LNCAP (cell line): Measurements from ENCODE around the gene WDFY3.

Source experiments
- TF ChIP-seq, protein P1 (sequence below): fragments of 450-650 bp; IDR thresholded peaks from 2 replicates; pipeline ENCODE4 v1.5.1; 2017; ENCODE audit warnings: mild to moderate bottlenecking

The WDFY3 gene

DNA sequence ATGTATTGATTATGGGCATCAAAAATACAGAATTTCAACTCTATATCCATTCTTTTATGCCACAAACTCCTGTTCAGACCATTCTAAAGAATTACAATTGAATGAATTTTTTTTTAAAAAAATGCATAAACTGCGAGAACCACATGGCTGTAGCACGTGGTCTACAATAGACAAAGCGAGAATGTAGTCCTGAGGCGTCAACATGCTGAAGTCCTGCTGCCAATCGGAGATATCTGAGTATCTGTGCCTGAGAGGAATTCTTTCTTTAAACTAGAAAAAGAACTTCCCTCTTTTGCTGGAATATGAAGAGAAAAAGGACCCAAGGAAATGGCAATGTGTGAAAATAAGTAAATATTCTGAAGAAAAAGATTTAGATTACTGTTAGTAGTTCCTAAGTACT, 277.9 kb downstream of the WDFY3 start:
- TF ChIP-seq, protein P1, sequence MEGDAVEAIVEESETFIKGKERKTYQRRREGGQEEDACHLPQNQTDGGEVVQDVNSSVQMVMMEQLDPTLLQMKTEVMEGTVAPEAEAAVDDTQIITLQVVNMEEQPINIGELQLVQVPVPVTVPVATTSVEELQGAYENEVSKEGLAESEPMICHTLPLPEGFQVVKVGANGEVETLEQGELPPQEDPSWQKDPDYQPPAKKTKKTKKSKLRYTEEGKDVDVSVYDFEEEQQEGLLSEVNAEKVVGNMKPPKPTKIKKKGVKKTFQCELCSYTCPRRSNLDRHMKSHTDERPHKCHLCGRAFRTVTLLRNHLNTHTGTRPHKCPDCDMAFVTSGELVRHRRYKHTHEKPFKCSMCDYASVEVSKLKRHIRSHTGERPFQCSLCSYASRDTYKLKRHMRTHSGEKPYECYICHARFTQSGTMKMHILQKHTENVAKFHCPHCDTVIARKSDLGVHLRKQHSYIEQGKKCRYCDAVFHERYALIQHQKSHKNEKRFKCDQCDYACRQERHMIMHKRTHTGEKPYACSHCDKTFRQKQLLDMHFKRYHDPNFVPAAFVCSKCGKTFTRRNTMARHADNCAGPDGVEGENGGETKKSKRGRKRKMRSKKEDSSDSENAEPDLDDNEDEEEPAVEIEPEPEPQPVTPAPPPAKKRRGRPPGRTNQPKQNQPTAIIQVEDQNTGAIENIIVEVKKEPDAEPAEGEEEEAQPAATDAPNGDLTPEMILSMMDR: no peak

DNA sequence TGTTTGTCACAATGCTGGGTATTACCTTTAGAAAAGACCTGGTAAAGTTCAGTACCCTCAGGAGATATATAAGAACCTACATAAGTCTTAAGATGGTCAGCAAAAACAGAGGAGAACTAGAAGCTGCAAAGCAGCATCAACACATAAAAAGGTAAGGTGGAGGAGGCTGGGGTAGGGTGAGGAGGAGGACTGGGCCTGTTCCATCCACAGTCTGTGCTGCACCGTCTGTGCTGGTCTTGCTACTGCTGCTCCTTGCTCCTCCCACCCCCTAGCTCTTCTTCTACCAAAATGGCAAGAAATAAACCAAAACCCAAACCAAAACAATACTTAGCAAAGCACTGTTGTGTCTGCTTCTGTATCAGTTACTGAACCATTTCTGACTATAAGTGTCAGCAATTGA, 281.4 kb downstream of the WDFY3 start:
- TF ChIP-seq, protein P1: no peak

DNA sequence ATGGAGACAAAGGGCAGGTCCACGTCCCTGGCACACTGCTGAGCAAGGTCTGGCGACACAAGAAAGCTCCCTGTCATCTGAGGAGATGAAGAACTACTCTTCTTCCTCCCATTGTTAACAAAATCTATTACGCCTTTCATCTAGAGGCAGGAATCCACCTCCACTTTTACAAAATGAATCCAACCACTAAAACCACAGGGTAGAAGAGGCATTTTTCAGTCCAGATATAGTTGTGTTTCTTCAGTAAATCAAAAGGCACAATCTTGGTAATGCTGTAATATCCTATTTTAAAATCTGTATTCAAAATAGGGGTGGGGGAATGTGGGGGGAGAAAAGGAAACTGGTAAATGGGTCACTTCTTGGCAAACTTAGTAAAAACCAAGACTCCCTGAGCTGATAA, 282.1 kb downstream of the WDFY3 start:
- TF ChIP-seq, protein P1: no peak

DNA sequence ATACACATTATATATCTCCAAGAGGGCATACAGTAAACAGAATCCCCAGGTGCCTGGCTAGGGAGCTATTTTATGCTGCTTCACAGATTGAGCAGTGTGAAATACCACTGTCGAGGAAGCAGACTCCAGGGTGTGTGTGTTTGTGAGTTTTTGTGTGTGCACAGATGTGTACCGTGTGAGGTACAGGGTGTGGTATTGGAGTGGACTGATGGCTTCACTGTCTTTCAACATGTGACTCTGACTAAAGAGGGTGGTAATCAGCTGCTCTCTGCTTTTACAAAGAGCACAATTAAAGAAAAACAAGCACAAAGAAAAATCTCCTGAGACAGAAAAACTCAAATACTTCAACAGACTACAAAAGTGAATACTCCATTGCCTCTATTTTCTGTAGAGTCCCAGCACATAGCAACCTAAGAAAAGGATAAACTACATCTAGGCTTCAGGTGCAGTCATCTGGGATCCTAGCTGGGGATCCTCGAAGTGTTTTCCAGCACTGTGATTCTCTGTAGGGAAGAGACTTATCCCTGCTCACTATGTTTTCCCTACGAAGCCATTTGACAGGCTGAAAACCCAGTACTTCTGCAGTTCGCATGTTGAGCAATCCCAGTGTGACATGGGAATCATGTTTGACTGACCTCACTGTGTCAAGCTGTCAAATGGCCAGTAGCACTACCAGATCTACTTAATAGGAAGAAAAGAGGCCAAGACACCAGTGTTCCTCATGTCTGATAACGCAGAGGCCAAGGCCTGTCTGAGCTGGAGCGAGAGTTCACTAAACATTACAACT, 283.2 kb downstream of the WDFY3 start:
- TF ChIP-seq, protein P1: no peak

DNA sequence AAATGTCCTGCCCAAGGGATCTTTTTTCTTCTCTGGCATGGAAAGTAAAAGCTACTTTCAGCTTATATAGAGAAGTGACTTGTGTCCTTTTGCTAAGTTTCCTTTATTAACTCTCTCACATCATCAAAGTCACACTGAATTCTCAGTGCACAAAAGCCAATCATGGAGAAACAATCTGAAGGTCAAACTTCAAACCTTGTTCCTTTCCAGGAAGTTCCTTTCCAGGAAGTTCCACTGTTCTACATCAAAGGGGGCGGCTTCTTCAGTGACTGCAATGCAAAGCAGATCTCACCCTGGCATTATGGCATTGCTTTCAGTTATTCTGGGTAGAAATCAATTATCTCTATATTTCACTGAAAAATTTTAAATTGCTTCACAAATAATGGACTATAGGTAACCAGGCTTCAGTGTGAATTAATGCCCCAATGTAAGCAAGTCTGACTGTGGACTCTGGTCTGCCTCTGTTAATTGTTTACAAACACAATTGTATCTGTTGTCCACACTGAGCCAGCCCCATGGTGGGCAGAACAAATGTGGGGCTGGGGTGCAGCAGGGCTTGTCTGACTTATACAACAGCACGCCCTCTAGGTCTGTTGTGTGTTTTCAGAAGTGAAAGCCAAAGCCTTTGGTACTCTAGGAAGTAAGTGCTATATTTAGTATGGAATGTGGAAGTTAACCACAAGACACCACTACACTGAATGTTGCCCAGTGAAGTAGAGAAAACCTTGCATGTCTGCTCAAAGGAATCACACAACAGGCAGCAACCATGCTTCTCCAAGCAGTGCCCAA, 284.8 kb downstream of the WDFY3 start:
- TF ChIP-seq, protein P1: no peak

DNA sequence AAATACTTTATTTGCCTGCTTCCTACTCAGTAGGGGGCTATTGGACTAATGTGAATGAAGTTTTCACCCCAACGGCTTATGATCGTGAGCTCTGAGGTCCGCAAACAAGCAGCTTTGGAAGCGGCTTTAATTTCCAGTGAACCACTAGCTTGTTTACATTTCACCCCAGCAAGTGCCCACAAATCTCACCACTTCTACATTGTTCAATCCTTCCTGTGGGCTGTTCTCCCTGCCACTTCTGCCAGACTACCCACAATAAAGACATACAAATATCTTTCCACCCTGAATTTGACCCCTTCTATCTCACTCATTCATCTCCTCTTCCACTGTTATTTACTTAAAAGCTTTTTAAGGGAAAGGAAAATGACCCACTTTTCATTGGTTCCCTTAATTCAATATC, 285.5 kb downstream of the WDFY3 start:
- TF ChIP-seq, protein P1: no peak

DNA sequence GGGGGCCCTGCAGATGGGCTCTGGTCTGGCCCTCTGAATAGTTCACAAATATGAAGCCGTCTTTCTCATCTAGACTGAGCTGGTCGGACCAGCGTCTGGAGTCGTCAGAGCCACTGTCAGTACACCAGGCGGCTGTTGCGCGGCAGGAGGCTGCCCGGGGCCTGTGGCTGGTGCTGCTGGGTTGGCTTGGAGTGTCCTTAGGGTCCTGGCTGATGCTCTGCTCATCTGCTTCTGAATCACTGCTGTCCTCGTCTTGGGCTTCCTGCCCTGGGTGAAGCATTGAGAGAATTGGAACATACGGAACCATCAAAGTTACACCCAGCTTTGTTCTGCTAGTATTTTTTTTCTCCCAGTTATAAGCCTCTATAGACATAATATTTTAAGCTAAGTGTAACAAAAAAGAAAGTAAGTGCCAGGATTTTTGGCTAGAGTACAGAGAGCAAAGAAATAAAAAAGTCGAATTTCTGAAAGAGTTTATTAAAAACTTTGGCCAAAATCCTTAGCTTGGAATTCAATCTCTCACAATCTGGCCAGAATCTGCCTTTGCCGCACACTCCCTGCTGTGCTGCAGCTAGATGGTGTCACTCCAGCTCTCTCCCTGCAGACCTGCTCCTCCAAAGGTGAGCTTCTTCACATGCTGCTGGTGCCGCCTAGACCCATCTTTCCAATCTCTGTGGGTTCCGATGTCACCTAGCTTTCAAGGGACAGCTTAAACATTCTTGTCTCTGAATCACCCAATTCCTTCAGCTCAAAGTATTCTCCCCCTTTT, 287.3 kb downstream of the WDFY3 start:
- TF ChIP-seq, protein P1: no peak
